ENCODE data around the gene COL7A1. TPM values are rescaled to one million over a fixed set of nuclear protein-coding genes. Genes with fewer than 3 reads are reported as not detected.

The COL7A1 gene
- total RNA-seq: 9.8 and 20.3 TPM in 2 replicates

GRCh38 chr3:48595075-48595525, at the start of gene COL7A1:
Gene COL7A1 (minus strand): TSS chr3:48595329. CDS start chr3:48595159, 170 bp downstream.

GRCh38 chr3:48635222-48636021, 40.3 kb upstream of the COL7A1 start, which contains the start of gene SLC26A6:
Gene SLC26A6 (minus strand): TSS chr3:48635461. CDS start chr3:48635393, 68 bp downstream.

DNA sequence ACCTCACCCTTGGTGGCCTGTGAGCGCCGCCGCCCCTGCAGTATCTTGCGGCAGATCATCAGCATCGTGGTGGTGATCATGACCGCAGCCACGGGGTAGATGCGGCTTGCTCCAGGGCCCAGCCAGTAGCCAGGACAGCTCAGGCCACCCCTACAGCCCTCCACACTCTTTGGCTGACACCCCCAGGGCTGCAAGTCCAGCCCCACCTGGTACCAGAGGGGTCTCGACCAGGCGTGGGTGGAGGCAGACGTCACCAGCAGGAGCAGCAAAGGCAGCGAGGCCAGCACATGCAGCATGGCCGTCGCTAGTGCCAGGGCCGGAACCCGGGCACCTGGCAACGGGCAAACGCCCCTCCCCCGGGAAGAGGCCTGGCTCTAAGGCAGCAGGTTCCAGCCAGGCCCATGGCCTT, 26.3 kb upstream of the COL7A1 start, which contains the start of gene TMEM89:
TSS of gene TMEM89 (minus strand) at position 309 of the 409 bp plus-strand sequence. CDS start at position 296, 13 bp downstream.

DNA sequence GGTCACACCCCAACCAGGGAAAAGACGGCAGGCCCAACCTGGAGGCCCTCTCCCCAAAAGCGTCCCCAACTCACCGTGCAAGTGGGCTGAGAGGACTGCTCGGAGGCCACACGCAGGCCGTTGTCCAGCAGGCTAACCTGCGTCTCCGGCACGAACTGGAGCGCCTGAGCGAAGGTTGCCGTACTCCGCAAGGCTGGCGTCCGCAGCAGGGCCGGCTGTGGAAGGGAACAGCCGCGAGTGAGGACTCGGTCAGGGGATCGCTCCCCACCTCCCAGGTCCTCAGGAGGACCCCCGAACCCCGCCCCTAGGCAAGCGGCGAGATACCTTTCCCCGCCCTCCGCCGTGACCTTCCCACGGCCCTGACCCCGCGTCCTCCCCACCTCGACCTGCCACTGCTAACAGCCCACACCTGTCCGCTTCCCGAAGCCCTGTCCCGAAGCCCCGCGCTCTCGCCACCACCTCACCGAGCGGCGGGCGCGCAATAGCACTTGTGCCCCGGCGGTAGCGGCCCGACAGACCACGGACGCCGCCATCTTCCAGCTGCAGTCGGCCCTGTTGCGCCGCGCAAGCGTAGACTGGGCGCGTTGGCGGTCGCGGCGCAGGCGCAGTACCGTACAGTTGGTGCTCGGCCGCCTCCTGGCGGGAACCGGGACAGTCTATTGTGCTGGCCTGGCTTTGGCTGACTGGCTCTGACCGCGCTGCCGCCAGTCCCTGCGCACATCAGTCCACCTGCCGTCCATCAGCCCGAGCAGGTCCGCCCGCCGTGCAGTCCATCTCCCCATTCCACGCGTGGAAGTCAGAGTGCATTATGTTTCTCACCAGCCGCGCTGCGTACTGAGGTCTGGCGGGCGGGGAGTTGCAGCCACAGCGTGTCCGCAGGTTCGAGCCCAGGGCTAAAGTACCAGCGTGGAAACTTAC, 14.2 kb upstream of the COL7A1 start, which contains the start of gene UQCRC1:
TSS of gene UQCRC1 (minus strand) at position 559 of the 918 bp plus-strand sequence. CDS start at position 533, 26 bp downstream.

GRCh38 chr3:48563382-48563918, 31.7 kb downstream of the COL7A1 start, which contains the start of gene UCN2:
Gene UCN2 (minus strand): TSS chr3:48563781. CDS start chr3:48563124, 657 bp downstream.

DNA sequence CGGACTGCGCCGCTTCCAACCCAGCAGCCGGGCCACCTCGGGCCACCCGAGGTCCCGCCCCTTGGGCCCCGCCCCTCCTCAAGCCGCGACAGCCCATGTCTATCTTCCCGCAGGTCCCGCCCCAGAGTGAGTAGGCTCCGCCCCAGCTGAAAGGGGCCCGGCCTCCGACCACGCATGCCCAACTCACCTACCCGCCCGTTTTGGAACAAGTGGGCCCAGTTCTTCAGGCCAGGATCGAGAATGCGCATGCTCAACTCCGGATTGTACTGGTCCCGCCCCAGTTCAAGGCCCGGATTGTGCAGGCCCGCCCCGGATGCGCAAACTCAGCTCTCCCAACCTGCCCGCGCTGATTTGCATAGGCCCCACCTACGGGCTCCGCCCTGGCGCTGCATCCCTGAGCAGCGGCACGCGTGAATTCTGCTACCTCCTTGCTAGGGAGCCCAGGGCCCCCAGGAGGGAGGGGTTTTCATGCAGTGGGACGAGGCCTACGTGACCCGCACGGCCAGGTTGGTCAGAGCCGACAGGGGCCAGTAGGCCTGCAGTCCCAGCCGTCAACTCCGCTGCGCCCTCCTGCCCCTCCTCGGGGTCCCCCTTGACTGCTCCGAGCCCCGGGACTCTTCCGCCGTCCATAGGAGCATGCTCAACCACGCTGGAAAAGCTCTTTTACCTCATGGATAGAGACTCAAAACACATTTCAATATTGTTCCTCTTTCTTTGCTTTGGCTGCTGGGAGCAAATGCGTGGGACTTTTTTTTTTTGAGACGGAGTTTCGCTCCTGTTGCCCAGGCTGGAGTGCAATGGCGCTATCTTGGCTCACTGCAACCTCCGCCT, 38.1 kb downstream of the COL7A1 start, which contains the start of gene PFKFB4:
TSS of gene PFKFB4 (minus strand) at position 8 of the 831 bp plus-strand sequence. CDS start 26 bp downstream, outside the sequence.

Other genes starting within 250 kb of the COL7A1 start
- gene FBXW12, start 223.1 kb downstream of the COL7A1 start, total RNA-seq: 0.28 TPM in 1 of 2 replicates, not detected in the other
- 5.6 and 25.4 TPM in 2 replicates for gene PLXNB1, start 165.2 kb downstream of the COL7A1 start, total RNA-seq
- 20.9 and 25.3 TPM in 2 replicates for gene CCDC51, start 155.2 kb downstream of the COL7A1 start, total RNA-seq
- 244 and 387 TPM in 2 replicates for gene TMA7, start 155.1 kb downstream of the COL7A1 start, total RNA-seq
- 4.8 and 11.9 TPM in 2 replicates for gene ATRIP, start 148.6 kb downstream of the COL7A1 start, total RNA-seq
- 87.1 and 100 TPM in 2 replicates for gene SHISA5, start 91.2 kb downstream of the COL7A1 start, total RNA-seq
- 20.3 and 50.2 TPM in 2 replicates for gene PFKFB4, start 38.5 kb downstream of the COL7A1 start, total RNA-seq
- 0.58 and 0.85 TPM in 2 replicates for gene UCN2, start 31.5 kb downstream of the COL7A1 start, total RNA-seq
- 254 and 423 TPM in 2 replicates for gene UQCRC1, start 14.3 kb upstream of the COL7A1 start, total RNA-seq
- gene TMEM89, start 26.4 kb upstream of the COL7A1 start, total RNA-seq: 0.56 TPM in 1 of 2 replicates, not detected in the other
- 12.8 and 26.2 TPM in 2 replicates for gene SLC26A6, start 40.1 kb upstream of the COL7A1 start, total RNA-seq
- gene CELSR3, start 67.6 kb upstream of the COL7A1 start, total RNA-seq: 0.38 and 0.85 TPM in 2 replicates
- 12.1 and 18.0 TPM in 2 replicates for gene NCKIPSD, start 90.6 kb upstream of the COL7A1 start, total RNA-seq
- gene IP6K2, start 121.9 kb upstream of the COL7A1 start, total RNA-seq: 29.7 and 30.2 TPM in 2 replicates

All from regular cardiac myocyte (primary cell).